IMR-90 (cell line): Measurements from ENCODE around the gene TRIM62. TPM values are rescaled to one million over a fixed set of nuclear protein-coding genes. Genes with fewer than 3 reads are reported as not detected.

ENCODE experiments used
- ATAC-seq: fragments of 200-7000 bp; cut with Tn5 transposase; 2 replicates; pipeline ENCODE4 v1.9.1; 2020; ENCODE audit warnings: low read depth, mild to moderate bottlenecking, moderate library complexity
- BruUV-seq: library from RNA; stranded (reverse); fragments of 400-500 nt; replicated peaks from 2 replicates; lab custom pipeline; 2021; lab: Mats Ljungman, UMichigan
- CTCF ChIA-PET: fragments of 300-600 bp; formaldehyde crosslinking; extraction: SDS; loops from one replicate; lab custom pipeline; 2021; ENCODE audit warnings: antibody characterized with exemption; lab: Yijun Ruan, JAX
- POLR2A ChIA-PET: fragments of 300-600 bp; sonication (Branson Sonifier 250); formaldehyde crosslinking; loops from one replicate; lab custom pipeline; 2022; ENCODE audit warnings: antibody characterized with exemption; ENCODE audit not compliant: unreplicated experiment; lab: Charles Lee
- DNase-seq: peaks from one replicate; pipeline ENCODE4 v3.0.0; 2013
- H2AFZ ChIP-seq: replicated peaks from 2 replicates; pipeline ENCODE3; 2013; ENCODE audit warnings: low read length, mild to moderate bottlenecking; ENCODE audit not compliant: poor library complexity
- H2AK5ac ChIP-seq: 2 replicates; pipeline ENCODE4 v1.6.1; 2013; ENCODE audit warnings: low read depth, low read length, inconsistent platforms
- H2AK9ac ChIP-seq: replicated peaks from 2 replicates; pipeline ENCODE3; 2013; ENCODE audit warnings: mild to moderate bottlenecking, low read depth, low read length, moderate library complexity; ENCODE audit not compliant: poor library complexity
- H2BK120ac ChIP-seq: 2 replicates; pipeline ENCODE4 v1.6.1; 2013; ENCODE audit warnings: low read depth, low read length, inconsistent platforms
- H2BK15ac ChIP-seq: 3 replicates; pipeline ENCODE4 v1.6.1; 2013; ENCODE audit warnings: low read depth, low read length, inconsistent platforms
- H2BK20ac ChIP-seq: 2 replicates; pipeline ENCODE4 v1.6.1; 2013; ENCODE audit warnings: low read depth, mild to moderate bottlenecking, inconsistent platforms, low read length, moderate library complexity
- H2BK5ac ChIP-seq: 2 replicates; pipeline ENCODE4 v1.6.1; 2013; ENCODE audit warnings: mild to moderate bottlenecking, low read depth, low read length, inconsistent platforms; ENCODE audit not compliant: poor library complexity, severe bottlenecking
- H3K14ac ChIP-seq: replicated peaks from 2 replicates; pipeline ENCODE4 v1.6.1; 2013; ENCODE audit warnings: low read depth, low read length, inconsistent platforms
- H3K18ac ChIP-seq: 2 replicates; pipeline ENCODE4 v1.6.1; 2013; ENCODE audit warnings: low read depth, low read length, control low read depth
- H3K23ac ChIP-seq: 2 replicates; pipeline ENCODE4 v1.6.1; 2013; ENCODE audit warnings: low read depth, low read length, inconsistent platforms
- H3K27ac ChIP-seq: 2 replicates; pipeline ENCODE4 v1.5.1; 2013; ENCODE audit warnings: mild to moderate bottlenecking, control low read depth, low read length; ENCODE audit not compliant: insufficient read depth
- H3K27me3 ChIP-seq: 2 replicates; pipeline ENCODE4 v1.6.1; 2013; ENCODE audit warnings: low read length; ENCODE audit not compliant: control insufficient read depth, insufficient read depth
- H3K36me3 ChIP-seq: 2 replicates; pipeline ENCODE4 v1.6.1; 2013; ENCODE audit warnings: low read length, mixed read lengths; ENCODE audit not compliant: control insufficient read depth, insufficient read depth
- H3K4ac ChIP-seq: 2 replicates; pipeline ENCODE4 v1.6.1; 2013; ENCODE audit warnings: low read depth, low read length, inconsistent platforms
- H3K4me1 ChIP-seq: 2 replicates; pipeline ENCODE4 v1.6.1; 2013; ENCODE audit warnings: low read length, mixed read lengths; ENCODE audit not compliant: control insufficient read depth, insufficient read depth
- H3K4me2 ChIP-seq: 2 replicates; pipeline ENCODE4 v1.6.1; 2013; ENCODE audit warnings: low read depth, mild to moderate bottlenecking, control low read depth, low read length, moderate library complexity
- H3K4me3 ChIP-seq: 2 replicates; pipeline ENCODE4 v1.5.1; 2013; ENCODE audit warnings: low read depth, mild to moderate bottlenecking, control low read depth, low read length, moderate library complexity; ENCODE audit not compliant: insufficient read depth
- H3K56ac ChIP-seq: 2 replicates; pipeline ENCODE4 v1.6.1; 2013; ENCODE audit warnings: low read length, inconsistent platforms; ENCODE audit not compliant: insufficient read depth; ENCODE audit errors: extremely low read depth
- H3K79me1 ChIP-seq, 2 experiments: 2 replicates each; pipeline ENCODE4 v1.6.1; 2013; ENCODE audit warnings: low read length in 2 of 2, inconsistent platforms in 1 of 2, low read depth in 1 of 2
- H3K9ac ChIP-seq: 2 replicates; pipeline ENCODE4 v1.6.1; 2013; ENCODE audit warnings: low read depth, low read length, control low read depth
- H3K9me1 ChIP-seq: 2 replicates; pipeline ENCODE4 v1.6.1; 2013; ENCODE audit warnings: low read length, inconsistent platforms; ENCODE audit not compliant: insufficient read depth
- H3K9me3 ChIP-seq: 2 replicates; pipeline ENCODE4 v1.6.1; 2013; ENCODE audit warnings: low read length; ENCODE audit not compliant: control insufficient read depth, insufficient read depth
- H4K20me1 ChIP-seq: 2 replicates; pipeline ENCODE4 v1.6.1; 2013; ENCODE audit warnings: low read length, inconsistent platforms; ENCODE audit not compliant: insufficient read depth
- H4K5ac ChIP-seq: 2 replicates; pipeline ENCODE4 v1.6.1; 2013; ENCODE audit warnings: mild to moderate bottlenecking, low read depth, low read length, control low read depth
- H4K8ac ChIP-seq, 2 experiments: 2 replicates each; pipeline ENCODE4 v1.6.1; 2013; ENCODE audit warnings: low read depth in 2 of 2, low read length in 2 of 2, control low read depth in 1 of 2, inconsistent platforms in 1 of 2
- H4K91ac ChIP-seq: 2 replicates; pipeline ENCODE4 v1.6.1; 2013; ENCODE audit warnings: low read depth, low read length, inconsistent platforms; ENCODE audit not compliant: insufficient read depth
- BHLHE40 ChIP-seq: fragments of 150-350 bp; IDR thresholded peaks from 2 replicates; pipeline ENCODE4 v1.6.1; 2016; ENCODE audit warnings: mild to moderate bottlenecking, low read depth, low read length
- CHD1 ChIP-seq: IDR thresholded peaks from 2 replicates; pipeline ENCODE4 v1.6.1; 2012; ENCODE audit warnings: low read depth, low read length, improper control_type of control experiment
- FOS ChIP-seq: fragments of 150-350 bp; IDR thresholded peaks from 2 replicates; pipeline ENCODE4 v1.6.1; 2016; ENCODE audit warnings: low read depth, low read length
- MAFK ChIP-seq: IDR thresholded peaks from 2 replicates; pipeline ENCODE4 v1.6.1; 2012; ENCODE audit warnings: low read depth, low read length, improper control_type of control experiment
- MAZ ChIP-seq: IDR thresholded peaks from 2 replicates; pipeline ENCODE4 v1.6.1; 2012; ENCODE audit warnings: low read depth, mild to moderate bottlenecking, low read length, improper control_type of control experiment, moderate library complexity, borderline replicate concordance
- RAD21 ChIP-seq: IDR thresholded peaks from 2 replicates; pipeline ENCODE4 v1.6.1; 2012; ENCODE audit warnings: low read length, improper control_type of control experiment
- RCOR1 ChIP-seq: IDR thresholded peaks from 2 replicates; pipeline ENCODE4 v1.6.1; 2012; ENCODE audit warnings: mild to moderate bottlenecking, low read length, improper control_type of control experiment; ENCODE audit not compliant: insufficient replicate concordance
- WGBS, 2 experiments: methylation state at CpG; one replicate each; pipeline versions ENCODE4 v1.1.5 to v1.1.7; 2013; ENCODE audit warnings: missing lambda C conversion rate in 2 of 2; ENCODE audit not compliant: insufficient read length in 1 of 2; ENCODE audit errors: extremely low coverage in 2 of 2; 5-methylcytosine and 5-hydroxymethylcytosine counted together
- dilution Hi-C: fragments of 300-500 bp; cut with HindIII; formaldehyde crosslinking; loops from one replicate; pipeline ENCODE4 v1.14.3; 2018; ENCODE audit warnings: low sequenced_read_pairs; ENCODE audit not compliant: unreplicated experiment
- in situ Hi-C: fragments of 300-500 bp; cut with MboI; formaldehyde crosslinking; loops from 3 replicates; pipeline ENCODE4 v1.14.3; 2019; ENCODE audit warnings: low sequenced_read_pairs, inconsistent platforms, mixed read lengths
- intact Hi-C: fragments of 100-400 bp; cut with micrococcal nuclease; formaldehyde crosslinking; loops from 2 replicates; pipeline ENCODE4 v1.10.0; 2022
- polyA plus RNA-seq, 3 experiments: library from polyadenylated mRNA; depleted of rRNA; stranded (reverse); fragments of >200 nt; gene quantifications; 2 replicates each; pipeline ENCODE4 v1.2.3, GENCODE V29; 2012; ENCODE audit warnings: low replicate concordance in 1 of 3
- total RNA-seq: library from RNA; depleted of rRNA; stranded (reverse); fragments of >200 nt; gene quantifications from 2 replicates; pipeline ENCODE4 v1.2.3, GENCODE V29; 2012
- TF ChIP-seq, protein P1 (sequence below): conservative IDR thresholded peaks from 2 replicates; pipeline ENCODE4 v1.5.1; 2012; ENCODE audit warnings: mild to moderate bottlenecking, low read depth, low read length, improper control_type of control experiment
- TF ChIP-seq, protein P2 (sequence below): fragments of 150-350 bp; IDR thresholded peaks from 2 replicates; pipeline ENCODE4 v1.6.1; 2016; ENCODE audit warnings: low read depth, mild to moderate bottlenecking, low read length, moderate library complexity, borderline replicate concordance

Gene TRIM62
- total and polyA plus RNA-seq, 2 of the 4 experiments (the other 2 are of a cell fraction) = 3.0 to 11.1 TPM

DNA sequence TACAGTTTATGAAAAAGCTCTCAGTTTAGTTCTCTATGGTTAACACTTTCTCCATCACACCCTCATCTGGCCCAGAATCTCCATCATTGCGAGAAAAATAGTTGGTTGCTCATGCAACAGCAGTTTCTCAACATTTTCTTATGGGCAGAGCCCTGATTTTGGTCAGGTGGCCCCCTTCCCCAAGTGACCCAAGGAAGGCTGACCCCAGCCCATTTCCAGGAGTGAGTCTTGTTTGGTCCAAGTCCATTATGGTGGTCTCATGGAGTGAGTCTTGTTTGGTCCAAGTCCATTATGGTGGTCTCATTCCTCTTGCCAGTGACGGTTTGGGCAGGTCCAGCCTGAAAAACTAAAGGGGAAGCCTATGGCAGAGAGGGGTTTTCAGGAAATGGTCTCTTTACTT lies 1.5 kb upstream of the TRIM62 start:
- Histone ChIP-seq H2AFZ (no peak overlapping the region), H3K4me1 (peaks cover 5% of the 10 kb centered on the region), H4K20me1 (peaks cover 21% of the 10 kb centered on the region), H2BK5ac (no peak overlapping the region), H4K5ac (no peak overlapping the region), H3K18ac (no peak overlapping the region), H3K4ac (no peak overlapping the region), H3K27ac (no peak overlapping the region), H3K56ac (no peak overlapping the region), H3K9me1 (peaks cover 15% of the 10 kb centered on the region; the same call in 1 of the 2 replicates), H2BK120ac (no peak overlapping the region), H2BK20ac (no peak overlapping the region), H2AK9ac (no peak overlapping the region), H2BK15ac (no peak overlapping the region), H3K27me3 (no peaks in the 10 kb centered on the region), H3K23ac (no peak overlapping the region), H3K9me3 (no peaks in the 10 kb centered on the region), H4K8ac (no peak overlapping the region), H3K4me2 (no peak overlapping the region), H3K36me3 (0 out of 2 replicates have a peak, but pooled peaks cover 3% of the 10 kb centered on the region), H3K14ac (no peak overlapping the region), H4K91ac (no peak overlapping the region), H3K9ac (no peak overlapping the region), H3K4me3 (no peak overlapping the region), H3K79me1 (peaks cover 8 to 26% of the 10 kb centered on the region in 2 experiments), H2AK5ac (no peak overlapping the region)
- intact Hi-C loops = loop anchor here (5.0 kb wide), 1 partner anchor 289 kb away; the partner anchor contains the start of gene ZSCAN20
- ChIA-PET CTCF (no interaction called here), POLR2A (no interaction called here)
- dilution Hi-C loops = no loop called here
- no CpG with 5 or more reads among the region's 2 CpGs for WGBS, 2 experiments
- no peak for ATAC-seq
- DNase-seq = no peak
- no TSS peak for BruUV-seq
- in situ Hi-C loops = no loop called here
- TF ChIP-seq, protein P1, sequence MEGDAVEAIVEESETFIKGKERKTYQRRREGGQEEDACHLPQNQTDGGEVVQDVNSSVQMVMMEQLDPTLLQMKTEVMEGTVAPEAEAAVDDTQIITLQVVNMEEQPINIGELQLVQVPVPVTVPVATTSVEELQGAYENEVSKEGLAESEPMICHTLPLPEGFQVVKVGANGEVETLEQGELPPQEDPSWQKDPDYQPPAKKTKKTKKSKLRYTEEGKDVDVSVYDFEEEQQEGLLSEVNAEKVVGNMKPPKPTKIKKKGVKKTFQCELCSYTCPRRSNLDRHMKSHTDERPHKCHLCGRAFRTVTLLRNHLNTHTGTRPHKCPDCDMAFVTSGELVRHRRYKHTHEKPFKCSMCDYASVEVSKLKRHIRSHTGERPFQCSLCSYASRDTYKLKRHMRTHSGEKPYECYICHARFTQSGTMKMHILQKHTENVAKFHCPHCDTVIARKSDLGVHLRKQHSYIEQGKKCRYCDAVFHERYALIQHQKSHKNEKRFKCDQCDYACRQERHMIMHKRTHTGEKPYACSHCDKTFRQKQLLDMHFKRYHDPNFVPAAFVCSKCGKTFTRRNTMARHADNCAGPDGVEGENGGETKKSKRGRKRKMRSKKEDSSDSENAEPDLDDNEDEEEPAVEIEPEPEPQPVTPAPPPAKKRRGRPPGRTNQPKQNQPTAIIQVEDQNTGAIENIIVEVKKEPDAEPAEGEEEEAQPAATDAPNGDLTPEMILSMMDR = no peak
- TF ChIP-seq BHLHE40 = no peak
- no peak for TF ChIP-seq FOS
- no peak for TF ChIP-seq CHD1
- no peak for TF ChIP-seq RAD21
- TF ChIP-seq MAFK = no peak
- no peak for TF ChIP-seq RCOR1
- TF ChIP-seq, protein P2, sequence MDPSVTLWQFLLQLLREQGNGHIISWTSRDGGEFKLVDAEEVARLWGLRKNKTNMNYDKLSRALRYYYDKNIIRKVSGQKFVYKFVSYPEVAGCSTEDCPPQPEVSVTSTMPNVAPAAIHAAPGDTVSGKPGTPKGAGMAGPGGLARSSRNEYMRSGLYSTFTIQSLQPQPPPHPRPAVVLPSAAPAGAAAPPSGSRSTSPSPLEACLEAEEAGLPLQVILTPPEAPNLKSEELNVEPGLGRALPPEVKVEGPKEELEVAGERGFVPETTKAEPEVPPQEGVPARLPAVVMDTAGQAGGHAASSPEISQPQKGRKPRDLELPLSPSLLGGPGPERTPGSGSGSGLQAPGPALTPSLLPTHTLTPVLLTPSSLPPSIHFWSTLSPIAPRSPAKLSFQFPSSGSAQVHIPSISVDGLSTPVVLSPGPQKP = no peak
- no peak for TF ChIP-seq MAZ
